GM21717 (cell line): ENCODE measurements around the gene PTGER3.
"Not testable (repeated sequence)": the region's sequence is repeated elsewhere in the genome, so short reads cannot be mapped to it uniquely, and the experiment has no call there.

Experiments used
- ATAC-seq: cut with Tn5 transposase; IDR thresholded peaks from one replicate; pipeline ENCODE4 v1.9.1; 2021; ENCODE audit warnings: mild to moderate bottlenecking, moderate library complexity; ENCODE audit not compliant: unreplicated experiment

The PTGER3 gene

DNA sequence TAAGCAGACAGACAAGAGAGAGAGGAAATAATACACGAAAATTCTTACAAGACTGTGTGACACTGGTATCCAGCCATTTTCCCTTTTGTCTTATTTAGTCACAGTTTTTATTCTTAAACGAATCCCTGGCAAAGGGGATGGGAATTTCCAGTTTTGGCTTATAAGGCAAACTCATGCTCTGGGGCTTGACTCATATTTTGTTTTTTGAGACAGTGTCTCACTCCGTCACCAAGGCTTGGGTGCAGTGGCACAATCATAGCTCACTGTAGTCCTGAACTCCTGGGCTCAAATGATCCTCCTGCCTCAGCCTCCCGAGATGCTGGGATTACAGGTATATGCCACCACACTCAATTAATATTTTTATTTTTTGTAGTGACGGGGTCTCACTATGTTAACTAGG, 31.9 kb downstream of the PTGER3 start:
- ATAC-seq = no peak

DNA sequence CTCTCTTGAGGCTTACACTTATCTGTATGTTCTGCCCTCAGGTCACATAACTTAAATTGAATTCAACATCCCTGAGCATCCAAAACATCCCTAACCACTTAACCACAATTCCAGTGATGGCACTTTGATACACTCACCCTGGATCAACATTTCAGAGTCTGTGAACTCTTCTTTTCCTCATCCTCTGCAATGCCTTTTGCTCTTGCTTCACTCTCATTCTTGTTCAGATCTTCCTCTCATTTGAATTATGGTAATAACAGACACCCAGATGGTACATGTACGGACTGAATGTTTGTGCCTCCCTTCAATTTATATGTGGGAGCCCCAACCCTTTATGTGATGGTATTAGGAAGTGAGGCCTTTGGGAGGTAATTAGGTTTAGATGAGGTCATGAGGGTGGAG, 33.4 kb downstream of the PTGER3 start:
- no peak for ATAC-seq

DNA sequence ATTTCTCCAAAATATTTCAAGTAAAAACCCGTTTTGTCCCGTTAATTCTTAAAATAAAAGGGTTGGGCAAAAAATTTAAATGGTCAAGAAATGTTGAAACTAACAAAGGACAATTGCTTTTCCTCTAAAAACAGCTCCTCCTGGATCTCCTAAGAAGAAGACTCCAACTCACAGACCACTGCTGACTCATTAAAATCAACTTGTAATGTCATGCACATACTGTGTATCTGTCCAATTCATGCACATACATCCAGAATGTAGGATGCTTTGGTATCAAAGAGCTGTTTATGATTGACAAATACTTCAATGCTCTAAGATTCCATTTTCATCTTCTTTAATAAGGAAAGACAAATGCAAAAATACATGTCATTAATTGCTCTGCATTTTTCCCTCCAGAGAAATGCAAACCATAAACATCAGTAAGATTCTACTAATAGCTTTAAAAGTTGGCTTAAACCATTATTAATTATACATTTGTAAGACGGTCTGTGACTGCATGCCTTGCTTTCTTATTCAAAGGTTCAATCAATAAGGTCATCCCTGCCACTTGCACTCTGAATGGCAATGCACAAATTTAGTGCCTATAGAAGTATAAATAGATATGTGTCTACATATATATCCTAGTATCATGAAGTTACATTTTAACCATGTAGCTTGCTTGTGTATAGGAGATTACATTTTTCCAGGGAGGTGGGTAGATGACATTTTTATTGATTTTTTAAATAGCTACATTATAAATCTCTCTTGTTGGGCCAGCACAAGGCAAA, 44.7 kb downstream of the PTGER3 start:
- ATAC-seq = no peak

- no peak for ATAC-seq
Observed at GRCh38 chr1:71001624-71002023, 46.0 kb downstream of the PTGER3 start.

DNA sequence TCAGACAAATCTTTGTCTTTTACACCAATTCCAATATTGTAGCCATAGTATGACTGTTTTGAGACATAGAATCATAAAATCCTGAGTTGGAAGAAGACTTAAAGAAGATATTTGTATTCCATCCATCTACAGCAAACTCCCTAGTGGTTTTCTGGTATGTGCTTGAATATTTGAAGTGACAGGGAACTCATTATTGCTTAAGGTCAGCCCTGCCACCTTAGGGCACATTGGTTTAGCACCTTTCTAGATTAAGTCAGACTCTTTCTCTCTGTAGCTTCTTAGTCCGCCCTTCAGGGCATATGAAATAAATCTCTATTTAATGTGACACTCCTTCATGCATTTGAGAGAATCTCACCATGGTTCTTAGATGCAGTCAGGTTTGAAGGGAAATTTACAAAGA, 49.8 kb downstream of the PTGER3 start:
- ATAC-seq = no peak

- ATAC-seq = no peak
Observed at GRCh38 chr1:70994753-70995268, 52.8 kb downstream of the PTGER3 start.

- ATAC-seq = no peak
Observed at GRCh38 chr1:70993798-70994197, 53.8 kb downstream of the PTGER3 start.

GRCh38 chr1:70992521-70992920, 55.1 kb downstream of the PTGER3 start:
- no peak for ATAC-seq

DNA sequence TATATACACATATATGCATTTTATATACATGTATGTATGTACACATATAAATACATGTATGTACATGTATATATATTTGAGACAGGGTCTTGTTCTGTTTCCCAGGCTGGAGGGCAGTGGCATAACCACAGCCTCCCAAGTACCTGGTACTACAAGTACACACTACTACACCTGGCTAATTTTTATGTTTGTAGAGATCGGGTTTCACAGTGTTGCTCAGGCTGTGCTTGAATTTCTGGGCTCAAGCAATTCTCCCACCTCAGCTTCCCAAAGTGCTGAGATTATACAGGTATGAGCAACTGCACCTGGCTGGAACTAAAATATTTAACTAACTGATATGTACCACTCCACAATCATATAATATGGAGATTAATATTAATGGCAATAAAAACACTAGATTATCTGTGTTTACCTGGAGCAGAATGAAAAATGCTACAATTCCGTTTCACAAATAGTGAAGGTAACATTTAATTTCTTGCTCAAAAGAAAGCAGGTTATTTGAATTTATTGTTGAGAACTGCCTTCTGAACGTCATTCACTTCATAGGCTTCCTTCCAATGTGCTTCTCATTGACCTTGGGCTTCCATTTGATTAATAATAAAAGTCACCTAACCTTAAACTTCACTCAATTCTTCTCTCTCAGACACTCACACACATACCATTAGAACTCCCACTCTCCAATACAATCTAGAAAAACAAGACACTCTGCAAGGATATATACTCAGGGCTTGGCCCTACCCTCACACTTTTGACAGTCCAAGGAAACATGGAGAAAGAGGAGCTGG, 57.0 kb downstream of the PTGER3 start:
- no peak for ATAC-seq

DNA sequence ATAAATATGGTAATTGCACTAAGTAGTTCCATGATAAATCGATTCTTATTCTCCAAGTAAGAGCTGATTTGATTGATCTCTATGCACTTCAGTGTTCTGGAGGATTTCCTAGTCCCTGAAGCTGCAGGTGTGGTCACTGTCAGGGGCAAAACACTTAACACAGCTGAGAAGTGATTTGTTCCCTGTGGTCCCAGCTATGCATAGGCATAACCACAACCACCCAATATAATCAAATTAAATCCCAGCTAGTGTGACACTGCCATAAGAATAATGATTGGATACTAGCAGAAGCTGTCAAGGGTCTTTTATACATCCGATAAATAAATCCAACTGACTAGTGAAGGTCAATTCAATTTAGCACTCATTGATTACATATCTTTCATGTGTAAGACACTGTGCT, 60.1 kb downstream of the PTGER3 start:
- no peak for ATAC-seq

- not testable (repeated sequence) for ATAC-seq
Observed at GRCh38 chr1:70985776-70986225, 61.8 kb downstream of the PTGER3 start.

DNA sequence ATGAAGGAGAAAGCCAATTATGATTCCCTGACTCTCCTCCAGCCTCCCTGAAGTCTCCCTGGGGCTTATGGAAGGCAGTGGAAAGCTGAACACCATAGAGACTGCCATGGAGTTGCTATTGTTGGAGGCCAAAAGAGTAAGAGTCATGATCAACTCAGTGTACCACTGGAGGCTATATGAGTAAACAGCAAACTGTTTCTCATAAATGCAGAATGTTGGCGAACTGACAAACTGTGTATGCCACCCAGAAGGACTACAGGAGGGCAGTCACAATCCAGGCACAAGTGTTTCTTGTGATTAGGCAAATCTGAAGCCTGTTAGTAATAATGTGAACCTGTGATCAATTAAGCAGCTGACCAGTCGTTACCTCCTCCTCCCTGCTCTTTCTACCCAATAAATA, 62.3 kb downstream of the PTGER3 start:
- not testable (repeated sequence) for ATAC-seq

DNA sequence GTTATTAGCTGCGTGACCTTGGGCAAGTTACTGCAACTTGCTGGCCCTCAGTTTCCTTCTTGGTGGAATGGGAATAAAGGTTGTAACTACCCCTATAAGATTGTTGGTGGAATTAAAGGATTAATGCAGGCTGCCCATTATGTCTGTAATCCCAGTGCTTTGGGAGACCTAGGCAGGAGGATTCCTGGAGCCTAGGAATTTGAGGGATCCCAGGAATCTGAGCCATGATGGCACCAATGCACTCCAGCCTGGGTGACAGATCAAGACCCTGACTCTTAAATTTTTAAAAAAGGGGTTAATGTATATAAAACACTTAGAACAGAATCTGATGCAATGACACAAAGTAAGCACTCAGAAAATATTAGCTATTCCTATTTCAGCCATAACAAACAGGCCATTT, 67.3 kb downstream of the PTGER3 start:
- no peak for ATAC-seq

DNA sequence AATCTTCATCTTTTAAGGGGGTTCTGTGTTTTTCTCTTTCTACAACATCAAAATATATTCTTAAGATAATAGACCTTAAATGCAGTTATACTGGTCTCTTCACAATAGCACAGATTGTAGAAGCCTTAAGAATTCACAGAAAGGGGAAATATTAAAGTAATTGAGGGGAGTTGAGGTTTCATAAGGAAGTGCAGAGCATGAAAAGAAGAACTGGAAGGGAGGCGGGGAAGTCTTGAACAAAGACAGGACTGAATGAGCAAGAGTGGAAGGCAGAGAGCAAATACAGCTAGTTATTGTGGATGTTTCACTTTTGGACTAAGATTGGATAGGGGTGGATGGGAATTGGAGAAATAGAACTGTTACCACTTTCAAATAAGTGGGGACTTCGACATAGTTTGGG, 67.7 kb downstream of the PTGER3 start:
- no peak for ATAC-seq

GRCh38 chr1:70979313-70979712, 68.3 kb downstream of the PTGER3 start:
- no peak for ATAC-seq

GRCh38 chr1:70978623-70979022, 69.0 kb downstream of the PTGER3 start:
- no peak for ATAC-seq

GRCh38 chr1:70977575-70977974, 70.0 kb downstream of the PTGER3 start:
- ATAC-seq = no peak

DNA sequence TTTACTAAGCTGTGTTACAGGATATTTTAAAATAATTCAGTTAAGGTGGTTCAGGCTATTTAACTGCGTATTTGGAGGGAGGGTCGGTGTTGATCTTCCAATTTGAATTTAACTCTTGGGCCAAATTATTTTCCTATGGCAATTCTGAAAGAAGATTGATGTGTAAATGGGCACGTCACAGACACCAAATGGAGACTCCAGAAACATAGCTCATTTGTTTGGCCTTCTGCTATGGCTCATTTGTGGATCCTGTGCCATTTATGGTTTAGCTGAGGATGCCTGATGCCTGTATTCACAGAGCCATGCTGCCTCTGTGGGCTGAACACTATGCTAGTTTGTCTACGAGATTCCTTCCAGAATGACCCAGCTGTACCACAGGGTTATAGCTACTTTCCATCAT, 70.6 kb downstream of the PTGER3 start:
- no peak for ATAC-seq

- no peak for ATAC-seq
Observed at GRCh38 chr1:70973754-70974153, 73.9 kb downstream of the PTGER3 start.

GRCh38 chr1:70970407-70970806, 77.2 kb downstream of the PTGER3 start:
- no peak for ATAC-seq

DNA sequence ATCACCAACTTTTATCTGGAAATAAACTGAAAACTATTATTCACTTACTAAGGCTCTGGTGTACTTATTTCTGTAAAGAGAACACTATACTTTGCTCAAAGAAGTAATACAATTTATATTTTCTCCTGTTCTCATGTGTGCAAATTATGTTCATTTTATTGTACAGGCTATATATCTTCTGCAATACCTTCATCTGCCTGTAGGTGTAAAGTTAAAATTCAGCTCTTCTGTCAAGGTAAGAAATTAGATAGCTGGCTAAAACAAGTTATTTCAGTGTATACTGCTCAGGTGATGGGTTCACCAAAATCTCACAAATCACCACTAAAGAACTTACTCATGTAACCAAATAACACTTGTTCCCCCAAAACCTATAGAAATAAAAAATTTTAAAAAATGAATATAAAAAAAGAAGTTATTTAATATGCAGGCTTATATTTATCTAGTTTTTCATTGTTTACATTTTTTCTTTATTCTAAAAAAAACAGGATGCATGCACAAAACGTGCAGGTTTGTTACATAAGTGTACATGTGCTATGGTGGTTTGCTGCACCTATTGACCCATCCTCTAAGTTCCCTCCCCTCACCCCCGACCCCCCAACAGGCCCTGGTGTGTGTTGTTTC, 81.5 kb downstream of the PTGER3 start:
- peak; percentile 72 for ATAC-seq

GRCh38 chr1:70963374-70963773, 84.2 kb downstream of the PTGER3 start:
- no peak for ATAC-seq
